GM10266 (cell line): ENCODE data around the gene SYT8.
"Not testable (repeated sequence)": the region's sequence is repeated elsewhere in the genome, so short reads cannot be mapped to it uniquely, and the experiment has no call there.

ENCODE experiments used
- DNase-seq: peaks from one replicate; pipeline ENCODE4 v3.0.0; 2012; ENCODE audit errors: extremely low spot score
- TF ChIP-seq, protein P1 (sequence below): IDR thresholded peaks from 2 replicates; pipeline ENCODE4 v1.5.1; 2012; ENCODE audit warnings: mild to moderate bottlenecking, low read depth; ENCODE audit not compliant: control insufficient read depth, insufficient read depth; ENCODE audit errors: missing control alignments

Gene SYT8

GRCh38 chr11:1796413-1797011, 38.3 kb upstream of the SYT8 start:
- no peak for DNase-seq
- TF ChIP-seq, protein P1, sequence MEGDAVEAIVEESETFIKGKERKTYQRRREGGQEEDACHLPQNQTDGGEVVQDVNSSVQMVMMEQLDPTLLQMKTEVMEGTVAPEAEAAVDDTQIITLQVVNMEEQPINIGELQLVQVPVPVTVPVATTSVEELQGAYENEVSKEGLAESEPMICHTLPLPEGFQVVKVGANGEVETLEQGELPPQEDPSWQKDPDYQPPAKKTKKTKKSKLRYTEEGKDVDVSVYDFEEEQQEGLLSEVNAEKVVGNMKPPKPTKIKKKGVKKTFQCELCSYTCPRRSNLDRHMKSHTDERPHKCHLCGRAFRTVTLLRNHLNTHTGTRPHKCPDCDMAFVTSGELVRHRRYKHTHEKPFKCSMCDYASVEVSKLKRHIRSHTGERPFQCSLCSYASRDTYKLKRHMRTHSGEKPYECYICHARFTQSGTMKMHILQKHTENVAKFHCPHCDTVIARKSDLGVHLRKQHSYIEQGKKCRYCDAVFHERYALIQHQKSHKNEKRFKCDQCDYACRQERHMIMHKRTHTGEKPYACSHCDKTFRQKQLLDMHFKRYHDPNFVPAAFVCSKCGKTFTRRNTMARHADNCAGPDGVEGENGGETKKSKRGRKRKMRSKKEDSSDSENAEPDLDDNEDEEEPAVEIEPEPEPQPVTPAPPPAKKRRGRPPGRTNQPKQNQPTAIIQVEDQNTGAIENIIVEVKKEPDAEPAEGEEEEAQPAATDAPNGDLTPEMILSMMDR, result no peak

GRCh38 chr11:1797391-1798125, 37.2 kb upstream of the SYT8 start:
- no peak for DNase-seq
- TF ChIP-seq, protein P1, result no peak

DNA sequence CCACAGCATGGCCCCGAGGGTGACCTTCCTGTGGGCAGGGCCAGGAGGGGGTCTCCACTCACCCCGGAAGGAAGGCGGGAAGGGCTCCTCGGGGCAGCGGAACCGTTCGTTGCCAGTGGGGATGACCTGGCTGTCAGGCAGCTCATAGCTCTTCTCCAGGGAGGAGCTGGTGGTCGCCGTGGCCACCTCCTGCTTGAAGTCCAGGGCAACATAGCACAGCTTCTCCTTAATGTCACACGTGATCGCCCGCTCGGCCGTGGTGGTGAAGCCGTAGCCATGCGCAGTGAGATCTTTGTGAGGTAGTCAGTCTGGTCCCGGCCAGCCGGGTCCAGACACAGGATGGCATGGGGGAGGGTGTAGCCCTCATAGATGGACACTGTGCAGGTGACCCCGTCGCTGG, 31.5 kb upstream of the SYT8 start:
- TF ChIP-seq, protein P1, result no peak

GRCh38 chr11:1803835-1804519, 30.8 kb upstream of the SYT8 start:
- DNase-seq, result not testable (repeated sequence)

More for the DNA sequence above, 31.5 kb upstream of the SYT8 start:
- DNase-seq, result no peak

- DNase-seq, result no peak
- TF ChIP-seq, protein P1, result no peak
Observed at GRCh38 chr11:1805525-1805924, 29.3 kb upstream of the SYT8 start.

GRCh38 chr11:1807264-1807995, 27.4 kb upstream of the SYT8 start:
- TF ChIP-seq, protein P1, result no peak
- no peak for DNase-seq

DNA sequence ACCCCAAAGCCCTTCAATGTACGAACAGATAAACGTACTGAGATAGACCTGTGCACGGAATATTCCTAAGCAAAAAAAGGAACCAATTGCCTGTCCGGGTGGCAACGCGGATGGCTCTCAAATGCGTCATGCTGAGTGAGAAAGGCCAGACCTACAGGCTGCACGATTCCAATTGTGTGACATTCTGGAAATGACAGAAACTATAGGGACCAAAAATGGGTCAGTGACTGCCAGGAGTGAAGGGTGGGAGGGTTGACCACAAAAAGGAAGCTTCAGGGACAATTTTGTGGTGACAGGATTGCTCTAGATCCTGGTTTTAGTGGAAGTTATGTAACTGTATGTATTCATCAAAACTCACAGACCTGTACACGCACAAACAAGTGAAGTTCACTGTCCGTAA, 24.0 kb upstream of the SYT8 start:
- DNase-seq, result no peak
- TF ChIP-seq, protein P1, result no peak
